ENCODE measurements around the gene CEMIP.

CEMIP gene

GRCh38 chr15:80834402-80834801, 55.2 kb downstream of the CEMIP start:
- no peak overlapping the region for H3K4me3 ChIP-seq (ENCODE audit: low read depth, low read length)
- DNase-seq (ENCODE audit: low read depth), result no peak
- TF ChIP-seq CTCF (IDR thresholded peaks at IDR 0.05; ENCODE audit: low read depth, low read length, missing control alignments), result no peak

GRCh38 chr15:80834906-80835305, 55.7 kb downstream of the CEMIP start:
- DNase-seq (ENCODE audit: low read depth), result no peak
- TF ChIP-seq CTCF (IDR thresholded peaks at IDR 0.05; ENCODE audit: low read depth, low read length, missing control alignments), result no peak
- no peak overlapping the region for H3K4me3 ChIP-seq (ENCODE audit: low read depth, low read length)

GRCh38 chr15:80835336-80835735, 56.2 kb downstream of the CEMIP start:
- TF ChIP-seq CTCF (IDR thresholded peaks at IDR 0.05; ENCODE audit: low read depth, low read length, missing control alignments), result no peak
- H3K4me3 ChIP-seq (ENCODE audit: low read depth, low read length), result no peak overlapping the region
- DNase-seq (ENCODE audit: low read depth), result no peak

GRCh38 chr15:80836223-80836622, 57.1 kb downstream of the CEMIP start:
- no peak overlapping the region for H3K4me3 ChIP-seq (ENCODE audit: low read depth, low read length)
- no peak for DNase-seq (ENCODE audit: low read depth)
- TF ChIP-seq CTCF (IDR thresholded peaks at IDR 0.05; ENCODE audit: low read depth, low read length, missing control alignments), result no peak

GRCh38 chr15:80837006-80837405, 57.8 kb downstream of the CEMIP start:
- no peak overlapping the region for H3K4me3 ChIP-seq (ENCODE audit: low read depth, low read length)
- TF ChIP-seq CTCF (IDR thresholded peaks at IDR 0.05; ENCODE audit: low read depth, low read length, missing control alignments), result no peak
- DNase-seq (ENCODE audit: low read depth), result no peak

GRCh38 chr15:80838012-80838411, 58.8 kb downstream of the CEMIP start:
- no peak overlapping the region for H3K4me3 ChIP-seq (ENCODE audit: low read depth, low read length)
- no peak for TF ChIP-seq CTCF (IDR thresholded peaks at IDR 0.05; ENCODE audit: low read depth, low read length, missing control alignments)
- no peak for DNase-seq (ENCODE audit: low read depth)

GRCh38 chr15:80838666-80839065, 59.5 kb downstream of the CEMIP start:
- TF ChIP-seq CTCF (IDR thresholded peaks at IDR 0.05; ENCODE audit: low read depth, low read length, missing control alignments), result no peak
- no peak overlapping the region for H3K4me3 ChIP-seq (ENCODE audit: low read depth, low read length)
- DNase-seq (ENCODE audit: low read depth), result no peak
